Lower leg skin (tissue), 4 donors: ENCODE measurements around the gene TBC1D10A. TPM values are rescaled to one million over a fixed set of nuclear protein-coding genes. Genes with fewer than 3 reads are reported as not detected.

Source experiments
- DNase-seq, 2 donors: peaks; one replicate each; pipeline ENCODE4 v3.0.0-alpha.2; 2019; ENCODE audit warnings: low spot score in 2 of 2
- H3K4me3 ChIP-seq: fragments of 200-600 bp; sonication (generic); 2 replicates; pipeline ENCODE4 v1.5.1; 2017; ENCODE audit warnings: mild to moderate bottlenecking, low read depth; ENCODE audit not compliant: poor library complexity, severe bottlenecking
- CTCF ChIP-seq, 3 donors: fragments of 450-650 bp; IDR thresholded peaks; one replicate each; pipeline ENCODE4 v1.5.1; 2016; ENCODE audit warnings: antibody characterized with exemption in 3 of 3, mild to moderate bottlenecking in 3 of 3, moderate library complexity in 2 of 3
- POLR2A ChIP-seq, 2 donors: fragments of 450-650 bp; IDR thresholded peaks; one replicate each; pipeline ENCODE4 v1.6.1; 2016 to 2017; ENCODE audit warnings: antibody characterized with exemption in 2 of 2, mild to moderate bottlenecking in 1 of 2, moderate library complexity in 1 of 2
- WGBS, 2 donors: methylation state at CpG; one replicate each; pipeline ENCODE4 v1.1.5; 2018; 5-methylcytosine and 5-hydroxymethylcytosine counted together
- intact Hi-C: fragments of 100-400 bp; cut with DNase I; formaldehyde crosslinking; loops from one replicate; pipeline ENCODE4 v1.15.0; 2023; ENCODE audit warnings: low total_unique reads
- total RNA-seq, 4 donors: library from RNA; depleted of rRNA; stranded (reverse); fragments of >200 nt; gene quantifications; one replicate each; pipeline ENCODE4 v1.1.0, GENCODE V29; 2016

The TBC1D10A gene
- total RNA-seq, 4 donors from 2014 or later = 64.8 to 80.1 (median 74.2) TPM

GRCh38 chr22:30335236-30335635, 8.5 kb upstream of the TBC1D10A start:
- 91 to 100% methylated on average over 1 of the region's 1 CpG for WGBS, 2 donors
- no peak overlapping the region for H3K4me3 ChIP-seq
- TF ChIP-seq POLR2A (IDR thresholded peaks at IDR 0.05) (no peak), CTCF (IDR thresholded peaks at IDR 0.05) (no peak)
- no peak for DNase-seq
- intact Hi-C loops = no loop called here

GRCh38 chr22:30334646-30335045, 7.9 kb upstream of the TBC1D10A start:
- no peak overlapping the region for H3K4me3 ChIP-seq
- no peak for DNase-seq
- TF ChIP-seq CTCF (IDR thresholded peaks at IDR 0.05) = no peak
- no peak for TF ChIP-seq POLR2A (IDR thresholded peaks at IDR 0.05)
- WGBS, 2 donors = 95 to 97% methylated on average over 4 of the region's 4 CpGs
- intact Hi-C loops = no loop called here

GRCh38 chr22:30333707-30334087, 7.0 kb upstream of the TBC1D10A start:
- WGBS, 2 donors = 79% methylated on average over 3 of the region's 3 CpGs
- intact Hi-C loops = no loop called here
- no peak overlapping the region for H3K4me3 ChIP-seq
- DNase-seq = no peak
- TF ChIP-seq POLR2A (IDR thresholded peaks at IDR 0.05) (no peak), CTCF (IDR thresholded peaks at IDR 0.05) (no peak)

GRCh38 chr22:30332994-30333706, 6.4 kb upstream of the TBC1D10A start:
- no peak overlapping the region for H3K4me3 ChIP-seq
- no peak for DNase-seq
- intact Hi-C loops = no loop called here
- TF ChIP-seq CTCF (IDR thresholded peaks at IDR 0.05) (no peak), POLR2A (IDR thresholded peaks at IDR 0.05) (no peak)
- WGBS, 2 donors = 93 to 97% methylated on average over 2 of the region's 2 CpGs

GRCh38 chr22:30332551-30332950, 5.8 kb upstream of the TBC1D10A start:
- TF ChIP-seq POLR2A (IDR thresholded peaks at IDR 0.05) (no peak), CTCF (IDR thresholded peaks at IDR 0.05) (no peak)
- WGBS, 2 donors = 85 to 87% methylated on average over 5 of the region's 5 CpGs
- intact Hi-C loops = no loop called here
- no peak for DNase-seq
- no peak overlapping the region for H3K4me3 ChIP-seq
